ES-I3 (cell line): ENCODE results near the gene CYP21A2.

Experiments used
- H3K36me3 ChIP-seq: 2 replicates; pipeline ENCODE4 v1.6.1; 2013; ENCODE audit warnings: mild to moderate bottlenecking, low read length, control low read depth, moderate library complexity; ENCODE audit not compliant: insufficient read depth
- H3K4me1 ChIP-seq: 2 replicates; pipeline ENCODE4 v1.6.1; 2013; ENCODE audit warnings: mild to moderate bottlenecking, control low read depth, low read length; ENCODE audit not compliant: insufficient read depth
- H3K9ac ChIP-seq: 2 replicates; pipeline ENCODE4 v1.6.1; 2013; ENCODE audit warnings: low read depth, mild to moderate bottlenecking, low read length, moderate library complexity
- H3K9me3 ChIP-seq: 2 replicates; pipeline ENCODE4 v1.6.1; 2013; ENCODE audit warnings: mild to moderate bottlenecking, low read length, moderate library complexity; ENCODE audit not compliant: control insufficient read depth, insufficient read depth

Gene CYP21A2

DNA sequence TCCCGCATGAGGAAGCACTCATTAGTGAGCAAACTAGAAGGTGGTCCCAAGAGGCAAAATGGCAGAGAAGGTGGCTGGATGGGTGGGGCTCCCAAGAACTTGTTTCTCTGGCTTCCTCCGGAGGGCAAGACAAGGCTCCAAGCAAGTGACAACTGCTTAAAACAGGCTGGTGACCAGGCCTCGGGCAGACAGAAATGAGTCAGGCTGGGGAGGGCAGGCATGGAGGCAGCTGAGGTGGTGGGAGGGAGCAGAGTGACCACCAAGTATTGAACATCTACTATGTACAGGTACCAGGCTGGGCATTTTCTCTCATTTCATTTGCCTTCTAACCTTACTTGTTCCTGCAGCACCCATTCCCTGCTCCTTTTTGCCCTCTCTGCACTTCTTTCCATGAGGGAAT lies 37.6 kb downstream of the CYP21A2 start:
- Histone ChIP-seq H3K36me3 (no peaks in the 10 kb centered on the region), H3K9me3 (no peaks in the 10 kb centered on the region), H3K4me1 (peaks cover 8% of the 10 kb centered on the region; the same call in 1 of the 2 replicates), H3K9ac (no peak overlapping the region)

DNA sequence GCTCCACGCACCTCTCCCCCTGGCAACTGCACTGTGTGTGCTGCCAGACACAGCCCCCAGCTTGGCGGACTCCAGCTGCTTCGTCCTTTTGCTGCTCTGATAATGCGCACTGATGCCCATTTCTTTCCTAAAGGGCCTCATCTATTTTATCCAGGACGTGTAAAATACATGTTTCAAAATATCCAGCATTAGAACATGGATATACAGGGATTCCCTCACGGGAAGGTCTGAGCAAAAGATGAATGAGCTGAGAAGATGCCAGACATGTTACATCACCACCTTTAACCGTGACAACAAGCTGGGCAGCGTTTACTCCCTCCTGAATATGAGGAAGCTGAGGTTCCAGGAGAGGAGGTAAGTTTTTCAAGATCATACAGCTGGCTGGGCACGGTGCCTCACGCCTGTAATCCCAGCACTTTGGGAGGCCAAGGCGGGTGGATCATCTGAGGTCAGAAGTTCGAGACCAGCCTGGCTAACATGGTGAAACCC lies 38.1 kb downstream of the CYP21A2 start:
- H3K9ac ChIP-seq = no peak overlapping the region
- peaks cover 4% of the 10 kb centered on the region; the same call in 1 of the 2 replicates for H3K4me1 ChIP-seq
- no peaks in the 10 kb centered on the region for H3K36me3 ChIP-seq
- no peaks in the 10 kb centered on the region for H3K9me3 ChIP-seq

DNA sequence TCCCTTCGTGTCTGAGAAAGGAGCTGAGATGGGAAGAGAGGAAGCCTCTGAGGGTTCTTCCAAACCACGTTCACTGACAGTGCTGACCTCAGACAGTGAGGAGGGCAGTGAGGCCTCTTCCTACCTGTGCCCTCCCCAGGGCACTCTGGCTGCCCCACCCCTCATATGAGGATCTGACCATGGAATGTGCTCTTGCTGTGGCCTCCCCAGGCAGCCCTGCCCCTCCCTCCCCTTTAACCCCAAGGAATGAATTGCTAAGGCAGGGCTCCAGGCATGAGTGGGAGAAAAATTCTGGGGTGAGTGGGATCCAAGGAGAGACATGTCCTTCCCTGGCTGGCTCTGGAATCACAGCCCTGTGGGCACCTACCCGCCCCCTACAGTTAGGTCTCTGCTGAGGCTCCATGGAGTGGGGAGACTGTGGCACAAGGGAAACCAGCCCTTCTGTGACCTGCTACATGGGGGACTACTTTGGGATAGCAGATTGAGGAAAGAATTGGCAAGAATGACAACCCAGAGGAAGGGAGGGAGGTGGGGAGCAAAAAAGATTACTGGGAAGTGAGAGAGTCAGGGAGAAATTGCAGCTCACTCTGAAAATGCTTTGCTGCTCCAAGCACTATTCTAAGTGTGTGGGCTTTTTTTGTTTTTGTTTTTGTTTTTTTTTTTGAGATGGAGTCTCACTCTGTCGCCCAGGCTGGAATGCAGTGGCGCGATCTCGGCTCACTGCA lies 41.5 kb downstream of the CYP21A2 start:
- peaks cover 3% of the 10 kb centered on the region; the same call in 1 of the 2 replicates for H3K4me1 ChIP-seq
- no peaks in the 10 kb centered on the region for H3K36me3 ChIP-seq
- H3K9me3 ChIP-seq = no peaks in the 10 kb centered on the region
- no peak overlapping the region for H3K9ac ChIP-seq

DNA sequence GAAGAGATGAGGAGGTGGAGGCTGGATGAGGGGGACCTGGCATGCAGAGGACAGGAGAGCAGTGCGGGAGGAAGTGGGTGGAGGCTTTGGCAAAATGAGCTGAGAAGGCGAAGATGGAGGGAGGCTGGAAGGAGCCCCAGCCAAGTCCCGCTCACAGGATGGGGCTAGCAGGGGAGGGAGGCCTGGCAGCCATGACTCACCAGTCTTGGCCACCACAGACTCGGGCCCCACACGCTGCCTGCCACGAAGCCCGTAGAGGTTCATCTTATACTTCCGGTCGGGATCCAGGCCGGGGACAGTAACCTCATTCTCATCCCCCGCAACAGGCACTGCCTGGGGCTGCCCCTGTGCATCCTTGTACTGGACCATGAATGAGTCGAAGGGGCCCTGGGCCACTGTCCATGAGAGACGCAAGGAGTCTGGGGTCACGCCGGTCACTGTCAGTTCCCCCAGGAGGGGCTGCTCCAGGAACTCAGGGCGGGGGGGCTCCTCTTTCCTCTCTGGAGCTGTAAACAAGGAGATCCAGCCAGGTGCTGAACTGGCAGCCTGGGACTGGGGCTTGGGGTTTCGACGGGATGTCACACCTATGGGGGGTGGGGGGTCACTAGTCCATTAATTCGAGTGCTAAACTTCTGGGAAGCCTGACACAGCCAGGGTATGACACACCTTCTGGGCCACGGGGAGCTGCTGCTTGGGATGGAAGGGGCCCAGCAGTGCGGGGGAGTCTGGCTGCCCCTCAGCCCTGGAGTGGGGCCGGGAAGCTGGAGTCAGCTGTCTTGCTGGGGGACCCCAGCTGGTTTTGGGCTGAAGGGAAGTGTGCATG lies 43.2 kb downstream of the CYP21A2 start:
- Histone ChIP-seq H3K9ac (no peak overlapping the region), H3K36me3 (no peaks in the 10 kb centered on the region), H3K4me1 (peaks cover 2% of the 10 kb centered on the region; the same call in 1 of the 2 replicates), H3K9me3 (no peaks in the 10 kb centered on the region)

DNA sequence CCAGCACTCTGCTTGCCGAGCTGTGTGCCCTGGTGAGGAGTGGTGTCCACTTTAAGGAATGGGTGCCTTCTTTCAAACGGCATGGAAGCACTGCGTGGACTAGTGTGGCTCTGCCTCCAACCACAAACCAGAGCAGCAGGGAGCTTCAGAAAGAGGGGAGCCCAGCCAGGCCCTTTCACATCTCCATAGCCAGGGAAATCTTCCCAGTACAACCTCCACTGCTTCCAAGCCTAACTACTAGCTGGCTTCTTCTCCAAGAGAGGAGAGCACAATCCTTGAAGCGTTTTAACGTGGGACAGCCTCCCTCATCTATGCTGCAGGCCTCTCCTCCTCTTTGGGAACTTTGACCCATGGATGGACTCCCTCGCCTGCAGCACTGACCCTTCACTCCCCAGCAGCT lies 44.3 kb downstream of the CYP21A2 start:
- H3K4me1 ChIP-seq = no peaks in the 10 kb centered on the region; the same call in 1 of the 2 replicates

DNA sequence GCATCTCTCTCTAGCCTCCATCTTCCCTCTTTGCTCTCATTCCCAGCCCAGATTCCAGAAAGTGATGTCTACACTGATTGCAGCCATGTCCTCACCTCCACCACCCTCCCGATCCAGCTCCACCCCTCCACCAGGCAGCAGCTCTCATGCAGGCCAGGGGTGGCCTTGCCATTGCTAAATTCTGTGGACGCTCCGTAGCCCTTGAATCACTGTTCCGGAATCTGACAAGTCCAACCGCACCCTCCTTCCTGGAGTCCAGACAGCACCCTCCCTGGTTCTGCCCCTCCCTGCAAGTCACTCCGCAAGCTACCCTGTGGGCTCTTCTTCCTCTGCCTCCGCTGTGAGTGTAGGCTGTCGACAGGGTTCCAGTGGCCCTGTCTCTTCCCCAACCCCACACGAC lies 44.7 kb downstream of the CYP21A2 start:
- H3K4me1 ChIP-seq = no peaks in the 10 kb centered on the region; the same call in 1 of the 2 replicates
- no peak overlapping the region for H3K9ac ChIP-seq
- no peaks in the 10 kb centered on the region for H3K36me3 ChIP-seq
- no peaks in the 10 kb centered on the region for H3K9me3 ChIP-seq

More for the DNA sequence above, 44.3 kb downstream of the CYP21A2 start:
- Histone ChIP-seq H3K36me3 (no peaks in the 10 kb centered on the region), H3K9me3 (no peaks in the 10 kb centered on the region), H3K9ac (no peak overlapping the region)

DNA sequence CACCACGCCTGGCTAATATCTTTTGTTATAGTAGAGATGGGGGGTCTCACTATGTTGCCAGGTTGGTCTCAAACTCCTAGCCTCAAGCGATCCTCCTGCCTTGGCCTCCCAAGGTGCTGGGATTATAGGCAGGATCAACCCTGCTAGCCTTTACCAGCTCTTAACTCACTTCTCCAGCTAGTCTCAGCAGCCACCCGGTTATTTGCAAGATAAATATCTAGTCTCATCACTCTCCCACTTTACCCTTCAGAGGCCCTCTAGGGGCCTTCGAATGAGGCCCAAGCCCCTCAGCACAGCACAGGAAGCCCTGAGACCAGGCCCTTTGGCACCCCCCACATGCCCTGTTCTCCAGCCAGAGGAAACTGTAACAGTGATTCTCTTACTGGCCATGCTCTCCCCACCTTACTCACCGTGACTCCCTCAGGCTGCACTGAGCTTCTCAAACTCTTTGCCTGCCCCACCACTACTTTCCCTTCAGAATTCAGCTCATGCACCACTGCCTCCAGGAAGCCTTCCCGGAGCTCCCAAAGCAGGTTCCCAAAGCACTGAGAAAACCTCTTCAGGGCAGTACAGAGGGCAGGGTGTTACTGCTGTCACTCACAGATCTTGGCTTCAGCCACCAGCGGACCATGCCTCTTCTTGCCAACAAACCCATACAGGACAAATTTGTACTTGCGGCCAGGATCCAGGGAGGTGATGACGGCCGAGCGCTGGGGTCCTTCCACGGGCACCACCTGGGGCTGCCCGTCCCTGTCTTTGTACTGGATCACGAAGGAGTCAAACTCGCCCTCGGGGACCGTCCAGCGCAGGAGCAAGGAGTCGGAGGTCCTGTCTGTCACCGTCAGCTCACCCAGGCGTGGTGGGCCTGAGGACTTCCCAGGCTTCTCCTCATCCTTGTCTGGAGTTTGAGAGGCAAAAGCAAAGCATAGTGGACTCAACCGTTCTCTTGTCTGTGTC lies 45.9 kb downstream of the CYP21A2 start:
- no peak overlapping the region for H3K9ac ChIP-seq
- no peaks in the 10 kb centered on the region for H3K36me3 ChIP-seq
- no peaks in the 10 kb centered on the region for H3K9me3 ChIP-seq
- peaks cover 6% of the 10 kb centered on the region; the same call in 1 of the 2 replicates for H3K4me1 ChIP-seq

DNA sequence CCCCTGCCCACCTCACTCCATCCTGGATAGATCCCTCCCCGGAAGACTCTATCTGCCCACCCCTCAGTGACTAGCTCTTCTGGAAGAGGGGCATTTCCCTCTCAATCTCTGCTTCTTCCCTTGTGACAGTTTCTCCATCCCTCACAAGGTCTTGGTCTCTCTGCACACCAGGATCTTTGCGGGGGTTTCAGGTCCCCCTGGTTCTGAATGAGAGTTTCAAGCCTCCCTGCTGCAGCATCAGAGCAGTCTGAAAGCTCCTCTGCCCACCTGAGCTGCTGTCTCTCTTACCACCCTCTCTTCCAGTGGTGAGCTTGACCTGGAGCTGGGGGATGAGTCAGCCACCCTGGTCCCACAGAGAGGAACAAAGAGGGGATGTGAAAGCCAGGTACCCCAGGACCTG lies 46.6 kb downstream of the CYP21A2 start:
- H3K9ac ChIP-seq = no peak overlapping the region
- H3K36me3 ChIP-seq = no peaks in the 10 kb centered on the region
- H3K9me3 ChIP-seq = no peaks in the 10 kb centered on the region
- H3K4me1 ChIP-seq = peaks cover 6% of the 10 kb centered on the region; the same call in 1 of the 2 replicates

DNA sequence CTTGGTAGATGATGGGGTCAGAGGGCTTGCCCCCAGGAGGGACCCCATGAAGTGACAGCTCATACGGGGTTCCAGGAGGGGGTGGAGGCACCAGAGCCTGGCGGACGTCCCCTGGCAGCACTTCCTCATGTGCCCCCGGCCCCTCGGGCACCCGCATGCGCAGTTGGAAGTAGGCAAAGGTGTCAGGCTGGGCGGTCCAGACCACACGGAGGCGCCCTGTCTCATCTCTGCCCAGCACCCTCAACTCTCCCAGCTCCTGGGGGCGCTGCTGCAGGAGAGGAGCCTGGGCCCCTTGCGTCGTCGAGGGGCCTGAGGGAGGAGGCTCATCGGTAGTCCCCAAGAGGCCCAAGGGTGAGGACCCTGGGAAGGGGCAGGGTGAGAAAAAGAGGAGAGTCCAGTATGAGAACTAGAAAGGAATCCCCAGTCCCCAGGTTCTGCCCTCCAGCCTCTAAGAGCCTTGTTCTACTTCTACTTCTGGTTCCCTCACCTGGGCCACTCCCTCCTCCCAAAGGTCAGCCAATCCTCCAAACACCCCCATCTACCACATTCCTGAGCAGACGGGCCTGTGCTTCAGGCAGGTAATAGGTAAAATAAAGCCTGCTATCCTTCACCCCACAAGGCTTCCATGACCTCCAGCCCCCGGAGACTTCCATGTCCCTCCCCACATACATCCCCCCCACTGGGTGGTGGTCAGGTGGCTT lies 47.7 kb downstream of the CYP21A2 start:
- peaks cover 6% of the 10 kb centered on the region; the same call in 1 of the 2 replicates for H3K4me1 ChIP-seq
- H3K36me3 ChIP-seq = no peaks in the 10 kb centered on the region
- no peaks in the 10 kb centered on the region for H3K9me3 ChIP-seq
- H3K9ac ChIP-seq = no peak overlapping the region

DNA sequence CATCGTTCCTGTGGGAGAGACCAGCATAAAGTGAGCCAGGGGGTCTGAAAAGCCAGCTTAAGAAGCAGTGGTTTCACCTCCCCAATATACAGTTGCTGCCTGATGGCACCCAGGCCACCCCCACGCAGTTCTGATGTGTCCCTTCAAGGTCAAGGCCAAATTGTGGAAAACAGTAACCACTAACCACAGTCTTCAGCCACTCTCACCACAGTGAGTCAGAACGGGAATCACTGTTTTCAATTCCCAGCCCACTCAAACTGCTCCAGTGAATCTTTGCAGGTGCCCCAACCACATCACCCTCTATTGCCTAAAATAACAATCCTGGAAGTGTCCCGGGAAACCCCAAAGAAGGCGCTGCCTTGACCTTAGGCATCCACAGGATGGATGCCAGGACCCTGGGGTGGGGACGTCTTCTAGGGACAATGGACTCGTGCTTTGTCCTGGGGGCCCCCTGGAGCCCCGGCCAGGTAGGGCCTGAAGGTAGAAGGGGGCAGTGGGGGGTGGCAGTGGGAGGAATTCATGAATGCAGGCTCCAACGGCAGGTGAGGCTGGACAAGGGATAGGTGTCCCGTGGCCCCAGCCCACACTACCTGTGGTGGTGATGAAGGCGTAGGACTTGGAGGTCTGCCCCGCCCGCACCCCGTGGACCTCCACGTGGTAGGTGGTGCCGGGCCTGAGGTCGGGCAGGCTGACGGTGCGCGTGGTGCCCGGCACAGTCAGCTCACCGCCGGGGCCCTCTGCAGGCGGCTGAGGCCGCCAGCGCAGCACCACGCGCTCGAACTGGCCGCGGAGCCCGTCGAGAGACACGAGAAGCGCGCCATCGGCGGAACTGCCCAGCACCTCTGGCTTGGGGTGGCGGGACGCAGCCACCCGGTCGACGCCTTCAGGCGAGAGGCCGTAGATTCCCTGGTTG lies 48.7 kb downstream of the CYP21A2 start:
- no peaks in the 10 kb centered on the region for H3K36me3 ChIP-seq
- H3K4me1 ChIP-seq = peaks cover 6% of the 10 kb centered on the region; the same call in 1 of the 2 replicates
- peak overlapping the region; percentile 47 for H3K9ac ChIP-seq
- no peaks in the 10 kb centered on the region for H3K9me3 ChIP-seq

DNA sequence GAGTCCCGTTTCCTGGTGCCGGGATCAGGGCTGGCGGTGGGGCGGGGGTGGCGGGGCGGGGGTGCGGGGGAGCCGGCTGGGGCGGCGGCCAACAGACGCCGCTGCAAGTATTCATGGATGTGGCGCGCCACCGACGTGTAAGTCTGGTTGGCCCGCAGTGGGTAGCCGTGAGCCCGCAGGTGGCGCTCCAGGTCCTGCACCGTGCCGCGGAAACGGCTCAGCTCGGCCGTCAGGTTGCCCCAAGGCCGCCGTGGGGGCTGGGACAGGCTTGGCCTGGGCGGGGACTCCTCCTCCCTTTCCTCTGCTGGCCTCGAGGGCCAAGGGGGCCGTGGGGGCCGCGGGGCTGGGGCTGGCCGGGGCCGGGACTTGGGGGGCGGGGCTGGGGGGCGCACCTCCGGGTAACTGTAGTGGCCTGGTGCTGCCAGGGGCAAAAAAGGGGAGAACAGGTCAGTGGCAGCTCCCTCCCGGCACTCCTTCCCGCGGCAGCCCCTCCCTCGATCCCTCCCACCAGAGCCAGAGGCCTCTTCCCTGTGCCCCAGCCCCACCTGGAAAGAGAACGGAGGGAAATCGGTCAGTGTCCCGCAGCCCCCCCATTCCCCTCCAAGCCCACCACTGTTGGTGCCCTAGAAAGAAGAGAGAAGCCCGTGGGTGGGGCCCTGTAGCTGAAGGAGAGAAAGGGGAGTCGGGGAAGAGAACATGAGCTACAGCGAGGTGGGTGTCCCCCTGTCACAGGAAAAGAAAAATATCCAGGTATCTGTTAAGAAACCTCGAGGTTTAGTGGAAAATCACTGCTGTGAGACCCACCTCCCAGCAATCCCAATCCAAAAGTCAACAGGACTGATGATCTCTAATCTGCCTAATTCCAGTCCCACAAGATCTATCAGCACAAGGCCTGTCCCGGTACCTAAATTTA lies 49.6 kb downstream of the CYP21A2 start:
- Histone ChIP-seq H3K9ac (peak overlapping the region; percentile 47), H3K4me1 (peaks cover 6% of the 10 kb centered on the region; the same call in 1 of the 2 replicates), H3K36me3 (no peaks in the 10 kb centered on the region), H3K9me3 (no peaks in the 10 kb centered on the region)
